Large intestine (tissue), 3 donors: ENCODE results near the gene USP27X. TPM values are rescaled to one million over a fixed set of nuclear protein-coding genes. Genes with fewer than 3 reads are reported as not detected.

Experiments used
- DNase-seq, 2 donors: peaks; one replicate each; pipeline versions ENCODE4 v3.0.0 to v3.0.0-alpha.2; 2013
- H3K27ac ChIP-seq: one replicate; pipeline ENCODE4 v1.5.1; 2013; ENCODE audit warnings: low read length
- H3K27me3 ChIP-seq: 2 replicates; pipeline ENCODE4 v1.6.1; 2013; ENCODE audit warnings: low read length; ENCODE audit not compliant: control insufficient read depth, insufficient read depth
- H3K36me3 ChIP-seq: 2 replicates; pipeline ENCODE4 v1.6.1; 2013; ENCODE audit warnings: low read length; ENCODE audit not compliant: control insufficient read depth, insufficient read depth
- H3K4me1 ChIP-seq: one replicate; pipeline ENCODE4 v1.6.1; 2013; ENCODE audit warnings: low read length; ENCODE audit not compliant: control insufficient read depth, insufficient read depth
- H3K4me3 ChIP-seq: one replicate; pipeline ENCODE4 v1.5.1; 2013; ENCODE audit warnings: low read length
- H3K9me3 ChIP-seq: one replicate; pipeline ENCODE4 v1.6.1; 2013; ENCODE audit warnings: mild to moderate bottlenecking, low read depth, low read length, moderate library complexity; ENCODE audit not compliant: control insufficient read depth
- WGBS: methylation state at CpG from one replicate; pipeline ENCODE4 v1.1.5; 2013; ENCODE audit warnings: low lambda C conversion rate; ENCODE audit not compliant: insufficient coverage; 5-methylcytosine and 5-hydroxymethylcytosine counted together
- polyA plus RNA-seq: library from polyadenylated mRNA; unstranded; fragments of 120-200 nt; gene quantifications from one replicate; pipeline ENCODE4 v1.2.1, GENCODE V29; 2013

Gene USP27X
- polyA plus RNA-seq, 1 donor, result 6.5 TPM

DNA sequence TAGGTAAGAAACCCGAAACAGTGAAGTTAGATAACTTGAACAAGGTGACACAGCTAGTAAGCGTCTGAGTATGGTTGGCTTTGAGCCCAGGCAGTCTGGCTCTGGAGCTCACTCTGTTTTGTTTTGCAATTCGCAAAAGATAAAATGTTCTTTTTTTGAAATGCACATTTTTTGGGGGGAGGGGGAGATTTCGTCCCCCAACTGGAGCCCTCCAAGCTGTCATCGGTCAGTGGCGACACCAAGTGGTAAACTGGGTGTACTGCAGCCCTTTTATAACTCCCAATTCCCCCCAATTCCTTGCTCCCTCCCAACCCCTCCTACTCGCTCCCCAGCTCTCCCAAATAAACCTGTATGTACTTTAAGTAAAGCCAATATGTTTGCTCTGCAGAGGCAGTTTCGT lies 40.3 kb downstream of the USP27X start:
- H3K4me3 ChIP-seq, result no peak overlapping the region
- no peak overlapping the region for H3K27ac ChIP-seq
- H3K27me3 ChIP-seq, result no peaks in the 10 kb centered on the region
- WGBS, result 40% methylated on average over 1 of the region's 8 CpGs
- no peak for DNase-seq
- no peaks in the 10 kb centered on the region for H3K36me3 ChIP-seq
- peaks cover 15% of the 10 kb centered on the region for H3K4me1 ChIP-seq
- H3K9me3 ChIP-seq, result no peaks in the 10 kb centered on the region

DNA sequence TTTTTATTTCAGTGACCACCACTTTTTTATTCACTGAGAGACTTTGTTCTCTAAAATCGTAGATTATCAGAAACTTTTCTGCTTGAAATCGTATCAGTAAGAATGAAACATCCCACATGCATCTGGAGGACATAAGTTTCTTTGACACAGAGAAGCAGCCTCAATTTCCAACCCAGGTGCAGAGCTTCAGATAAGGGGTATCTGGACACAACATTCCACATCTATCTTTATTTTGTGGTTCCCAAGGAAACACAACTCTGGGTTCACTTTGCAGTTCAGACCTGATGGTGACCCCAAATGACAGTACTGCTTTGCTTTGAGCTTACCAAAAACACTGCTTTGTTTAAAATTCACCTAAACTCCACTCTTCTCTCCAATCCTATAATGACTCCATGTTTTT lies 41.8 kb downstream of the USP27X start:
- DNase-seq, result peak in 1 of 2 donors; percentile 6
- H3K4me1 ChIP-seq, result peaks cover 18% of the 10 kb centered on the region
- H3K27ac ChIP-seq, result peak overlapping the region; percentile 84
- no peaks in the 10 kb centered on the region for H3K9me3 ChIP-seq
- H3K36me3 ChIP-seq, result peaks cover 2% of the 10 kb centered on the region
- H3K4me3 ChIP-seq, result no peak overlapping the region
- WGBS, result no CpG with 5 or more reads among the region's 2 CpGs
- no peaks in the 10 kb centered on the region for H3K27me3 ChIP-seq

DNA sequence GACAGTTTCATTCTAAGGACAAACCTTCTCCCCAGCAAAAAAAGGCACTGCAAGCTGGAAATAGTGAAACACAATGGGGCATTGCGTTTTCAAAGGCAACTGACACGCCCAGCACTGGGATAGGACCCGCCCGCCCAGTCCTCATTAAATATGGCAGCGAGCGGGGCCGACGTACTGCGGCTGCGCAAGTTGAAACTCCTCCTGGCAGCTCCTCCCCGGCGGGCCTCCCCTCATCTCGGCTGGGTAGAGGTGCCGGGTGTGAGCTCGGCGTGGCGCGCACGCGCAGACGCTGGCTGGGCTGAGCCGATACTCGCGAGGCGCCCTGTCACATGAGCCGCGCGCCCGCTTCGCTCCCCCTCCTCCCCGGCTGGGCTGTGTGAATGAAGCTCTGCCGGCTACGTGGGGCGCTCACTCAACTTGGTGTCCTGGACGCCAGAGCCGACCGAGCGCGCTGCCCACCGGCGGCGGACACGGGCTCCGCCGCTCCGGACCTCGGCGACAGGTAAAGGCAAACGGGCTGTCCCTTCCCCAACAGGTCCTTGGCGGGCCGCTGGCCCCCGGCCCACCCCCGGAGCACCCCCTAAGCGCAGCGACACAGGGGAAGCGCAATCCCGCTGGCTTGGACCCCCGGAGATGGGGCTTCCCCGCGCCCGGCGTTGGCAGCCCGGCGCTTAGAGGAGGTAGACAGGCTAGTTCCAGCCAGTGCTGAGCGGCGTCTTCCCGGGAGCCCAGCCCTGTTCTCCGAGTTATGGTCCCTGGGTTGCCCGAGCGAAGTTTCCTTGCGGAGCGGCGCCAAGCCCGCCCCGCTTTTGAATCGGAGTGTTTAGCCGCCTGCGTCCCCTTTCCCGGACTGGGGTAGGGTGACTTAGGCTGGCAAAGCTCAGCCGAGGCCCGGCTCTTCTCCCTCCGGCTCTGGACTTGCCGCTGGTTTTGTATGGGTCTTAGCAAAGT lies 43.3 kb downstream of the USP27X start, which contains the start of gene CLCN5:
Gene CLCN5, plus strand, starts transcription at position 306 of the 951 bp plus-strand sequence. CDS start 2,703 bp downstream, outside the sequence.
- WGBS, result no CpG with 5 or more reads among the region's 83 CpGs
- Histone ChIP-seq H3K4me3 (peak within 1 kb of the TSS; percentile 90), H3K4me1 (peaks cover 18% of the 10 kb centered on the region)

DNA sequence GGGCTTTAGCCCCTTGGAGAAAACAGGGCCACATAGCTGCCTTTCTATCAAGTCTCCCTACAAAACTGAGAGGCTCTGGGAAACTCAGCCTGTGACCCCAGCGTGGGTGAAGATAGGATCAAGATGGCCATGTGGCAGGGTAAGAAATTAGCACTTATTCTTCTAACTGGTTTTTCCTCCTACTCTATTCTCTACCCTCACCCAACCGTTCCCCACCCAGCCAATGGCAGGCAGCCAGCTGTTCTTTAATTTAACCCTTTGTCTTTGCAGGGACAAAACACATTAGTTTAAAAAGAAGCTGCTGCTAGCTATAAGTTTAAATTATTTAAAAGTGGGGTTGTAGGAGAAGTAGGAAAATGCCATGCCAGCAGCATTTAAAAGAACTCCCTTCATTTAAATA lies 45.9 kb downstream of the USP27X start:
- H3K27ac ChIP-seq, result no peak overlapping the region
- peaks cover 14% of the 10 kb centered on the region for H3K4me1 ChIP-seq
- no peaks in the 10 kb centered on the region for H3K9me3 ChIP-seq
- no peaks in the 10 kb centered on the region for H3K27me3 ChIP-seq
- H3K36me3 ChIP-seq, result peaks cover 2% of the 10 kb centered on the region
- no peak for DNase-seq
- peak overlapping the region; percentile 90 for H3K4me3 ChIP-seq
- WGBS, result no CpG with 5 or more reads among the region's 2 CpGs

More for the DNA sequence above, 43.3 kb downstream of the USP27X start, which contains the start of gene CLCN5:
- peak; percentile 97 for DNase-seq
- Histone ChIP-seq H3K9me3 (no peaks in the 10 kb centered on the region), H3K27ac (peak within 1 kb of the TSS; percentile 92), H3K27me3 (no peaks in the 10 kb centered on the region), H3K36me3 (peaks cover 2% of the 10 kb centered on the region)

DNA sequence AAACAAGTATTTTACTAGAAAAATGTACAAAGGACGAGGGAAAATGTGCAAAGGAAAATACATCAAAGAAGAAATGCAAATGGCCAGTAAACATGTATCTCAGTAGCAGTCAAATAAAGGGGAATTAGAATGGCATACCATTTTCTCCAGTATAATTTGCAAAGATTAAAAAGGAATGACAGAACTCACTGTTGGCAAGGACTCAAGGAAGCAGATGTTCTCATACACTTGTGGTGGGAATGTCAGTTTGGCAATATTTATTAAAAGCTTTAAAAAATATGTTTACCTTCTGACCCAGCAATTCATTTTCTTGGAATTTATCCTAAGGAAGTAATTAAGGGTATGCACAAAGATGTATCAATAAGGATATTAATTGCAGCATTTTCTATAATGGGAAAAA lies 50.8 kb downstream of the USP27X start:
- WGBS, result 78% methylated on average over 1 of the region's 1 CpG
- H3K36me3 ChIP-seq, result peaks cover 2% of the 10 kb centered on the region

More for the DNA sequence above, 50.8 kb downstream of the USP27X start:
- Histone ChIP-seq H3K27ac (no peak overlapping the region), H3K4me1 (peaks cover 3% of the 10 kb centered on the region), H3K4me3 (no peak overlapping the region), H3K9me3 (no peaks in the 10 kb centered on the region), H3K27me3 (no peaks in the 10 kb centered on the region)
- no peak for DNase-seq

Other genes with a start within 250 kb of the USP27X start
- not detected for gene PAGE1, start 183.5 kb upstream of the USP27X start, polyA plus RNA-seq
- not detected for gene PAGE4, start 50.2 kb upstream of the USP27X start, polyA plus RNA-seq
- gene CLCN5, start 43.1 kb downstream of the USP27X start, polyA plus RNA-seq, result 40.8 TPM